Fibroblast of pulmonary artery (primary cell): ENCODE measurements around the gene SLC22A14.

ENCODE experiments used
- DNase-seq: peaks from one replicate; pipeline ENCODE4 v3.0.0-alpha.2; 2010; ENCODE audit warnings: low read depth
- H3K4me3 ChIP-seq: replicated peaks from 2 replicates; pipeline ENCODE4 v1.5.1; 2011; ENCODE audit warnings: low read depth, mild to moderate bottlenecking, control low read depth, low read length, moderate library complexity
- TF ChIP-seq, protein P1 (sequence below): IDR thresholded peaks from 2 replicates; pipeline ENCODE4 v1.5.1; 2011; ENCODE audit warnings: mild to moderate bottlenecking, control low read depth, low read length, inconsistent platforms; ENCODE audit errors: missing control alignments

SLC22A14 gene

DNA sequence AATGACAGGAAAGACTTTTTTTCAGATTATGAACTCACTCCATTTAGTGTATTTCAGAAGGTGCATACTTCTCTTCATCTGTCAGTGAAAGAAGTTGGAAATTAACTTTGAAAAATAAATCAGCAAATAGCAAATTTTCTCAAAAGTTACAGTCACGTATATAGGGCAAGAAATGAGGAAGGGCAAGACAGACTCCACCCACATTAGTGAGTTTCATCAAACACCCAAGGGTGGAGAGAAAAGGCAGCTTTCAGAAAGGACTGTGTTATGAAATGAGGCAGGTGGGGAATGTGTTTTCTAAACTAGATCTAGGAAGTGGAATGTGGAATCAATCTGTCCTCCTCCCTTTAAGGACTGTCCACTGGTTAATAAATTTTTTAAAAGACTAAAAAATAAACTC is 13.6 kb upstream of the SLC22A14 start:
- DNase-seq = no peak
- TF ChIP-seq, protein P1, sequence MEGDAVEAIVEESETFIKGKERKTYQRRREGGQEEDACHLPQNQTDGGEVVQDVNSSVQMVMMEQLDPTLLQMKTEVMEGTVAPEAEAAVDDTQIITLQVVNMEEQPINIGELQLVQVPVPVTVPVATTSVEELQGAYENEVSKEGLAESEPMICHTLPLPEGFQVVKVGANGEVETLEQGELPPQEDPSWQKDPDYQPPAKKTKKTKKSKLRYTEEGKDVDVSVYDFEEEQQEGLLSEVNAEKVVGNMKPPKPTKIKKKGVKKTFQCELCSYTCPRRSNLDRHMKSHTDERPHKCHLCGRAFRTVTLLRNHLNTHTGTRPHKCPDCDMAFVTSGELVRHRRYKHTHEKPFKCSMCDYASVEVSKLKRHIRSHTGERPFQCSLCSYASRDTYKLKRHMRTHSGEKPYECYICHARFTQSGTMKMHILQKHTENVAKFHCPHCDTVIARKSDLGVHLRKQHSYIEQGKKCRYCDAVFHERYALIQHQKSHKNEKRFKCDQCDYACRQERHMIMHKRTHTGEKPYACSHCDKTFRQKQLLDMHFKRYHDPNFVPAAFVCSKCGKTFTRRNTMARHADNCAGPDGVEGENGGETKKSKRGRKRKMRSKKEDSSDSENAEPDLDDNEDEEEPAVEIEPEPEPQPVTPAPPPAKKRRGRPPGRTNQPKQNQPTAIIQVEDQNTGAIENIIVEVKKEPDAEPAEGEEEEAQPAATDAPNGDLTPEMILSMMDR = no peak
- H3K4me3 ChIP-seq = no peak overlapping the region

DNA sequence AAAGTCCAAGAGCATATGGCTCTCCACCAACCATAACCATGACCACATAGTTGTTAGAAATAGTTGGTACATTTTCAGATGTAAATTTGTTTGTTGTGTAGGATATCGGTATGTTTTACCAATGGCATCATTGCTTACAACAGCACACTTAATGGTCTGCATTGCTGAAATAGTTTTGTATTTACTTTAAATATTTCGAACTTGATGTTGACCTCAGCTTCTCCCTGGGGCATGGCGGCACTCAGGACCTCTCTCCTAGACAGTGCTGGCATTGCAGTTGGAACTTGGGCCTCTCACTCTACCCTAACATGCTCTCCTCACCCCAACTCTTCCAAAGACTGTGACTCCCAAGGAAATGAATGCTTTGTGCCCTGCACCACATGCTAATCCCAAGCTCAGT is 11.5 kb upstream of the SLC22A14 start:
- no peak overlapping the region for H3K4me3 ChIP-seq
- no peak for DNase-seq
- TF ChIP-seq, protein P1 = no peak

DNA sequence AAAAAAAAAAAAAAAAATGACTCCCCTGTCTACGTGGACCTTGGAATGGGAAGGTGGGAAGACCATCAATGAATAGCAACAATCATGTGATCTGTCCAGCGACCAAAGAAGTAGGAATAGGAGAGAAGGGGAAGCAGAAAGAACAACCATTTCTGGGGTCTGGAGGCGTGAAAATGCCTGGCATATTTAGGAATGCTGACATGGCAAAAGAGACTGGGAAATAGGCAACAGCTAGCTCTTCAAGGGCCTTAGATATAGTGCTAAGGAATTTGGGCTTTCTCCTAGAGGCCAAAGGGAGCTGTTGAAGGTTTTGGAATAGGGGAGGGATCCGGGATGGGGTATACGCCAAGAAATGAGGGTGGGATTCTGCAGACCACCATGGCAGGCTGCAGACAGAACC is 10.5 kb upstream of the SLC22A14 start:
- no peak for DNase-seq
- no peak overlapping the region for H3K4me3 ChIP-seq
- TF ChIP-seq, protein P1 = no peak

DNA sequence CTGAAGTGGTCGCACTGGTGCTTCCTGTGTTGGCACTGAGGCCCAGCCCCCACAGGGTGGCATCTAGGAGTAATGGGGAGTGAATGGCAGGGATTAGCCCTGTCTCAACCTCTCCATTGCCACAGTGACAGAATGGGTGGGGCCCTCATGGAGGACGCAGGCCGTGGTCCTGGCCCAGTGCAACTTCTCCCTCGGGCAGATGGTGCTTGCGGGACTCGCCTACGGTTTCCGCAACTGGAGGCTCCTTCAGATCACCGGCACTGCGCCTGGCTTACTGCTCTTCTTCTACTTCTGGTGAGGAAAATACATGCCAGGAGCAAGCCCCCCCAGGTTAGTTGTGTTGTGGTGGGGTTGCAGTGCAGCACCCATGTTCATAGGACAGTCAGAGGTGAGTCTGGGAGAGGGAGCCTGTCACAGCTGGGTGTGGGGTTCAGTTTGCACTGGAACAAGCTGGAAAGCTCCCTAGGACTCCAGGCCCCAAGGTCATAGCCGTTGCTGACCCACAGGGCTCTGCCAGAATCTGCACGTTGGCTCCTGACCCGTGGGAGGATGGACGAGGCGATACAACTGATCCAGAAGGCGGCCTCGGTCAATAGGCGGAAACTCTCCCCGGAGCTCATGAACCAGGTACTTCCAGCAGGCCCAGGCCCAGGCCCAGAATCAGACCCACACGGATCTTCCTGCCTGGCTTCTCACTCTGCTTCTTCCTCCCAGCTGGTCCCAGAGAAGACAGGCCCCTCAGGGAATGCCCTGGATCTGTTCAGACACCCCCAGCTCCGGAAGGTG is 7.0 kb upstream of the SLC22A14 start:
- H3K4me3 ChIP-seq = no peak overlapping the region
- TF ChIP-seq, protein P1 = no peak
- no peak for DNase-seq

DNA sequence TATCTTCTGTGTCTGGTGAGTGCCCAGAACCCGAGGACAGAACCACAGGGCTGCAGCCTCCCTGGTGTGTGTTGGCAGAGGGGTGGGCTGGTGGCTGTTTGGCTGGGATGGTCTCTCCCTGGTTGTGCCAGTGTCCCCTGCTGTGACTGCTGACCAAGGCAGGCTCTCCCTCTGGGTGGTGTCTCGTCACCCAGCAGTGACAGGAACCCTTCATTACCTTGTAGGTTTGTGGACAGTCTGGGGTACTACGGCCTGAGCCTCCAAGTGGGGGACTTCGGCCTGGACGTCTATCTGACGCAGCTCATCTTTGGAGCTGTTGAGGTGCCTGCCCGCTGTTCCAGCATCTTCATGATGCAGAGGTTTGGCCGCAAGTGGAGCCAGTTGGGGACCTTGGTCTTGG is 6.4 kb upstream of the SLC22A14 start:
- TF ChIP-seq, protein P1 = no peak
- H3K4me3 ChIP-seq = no peak overlapping the region
- DNase-seq = no peak

DNA sequence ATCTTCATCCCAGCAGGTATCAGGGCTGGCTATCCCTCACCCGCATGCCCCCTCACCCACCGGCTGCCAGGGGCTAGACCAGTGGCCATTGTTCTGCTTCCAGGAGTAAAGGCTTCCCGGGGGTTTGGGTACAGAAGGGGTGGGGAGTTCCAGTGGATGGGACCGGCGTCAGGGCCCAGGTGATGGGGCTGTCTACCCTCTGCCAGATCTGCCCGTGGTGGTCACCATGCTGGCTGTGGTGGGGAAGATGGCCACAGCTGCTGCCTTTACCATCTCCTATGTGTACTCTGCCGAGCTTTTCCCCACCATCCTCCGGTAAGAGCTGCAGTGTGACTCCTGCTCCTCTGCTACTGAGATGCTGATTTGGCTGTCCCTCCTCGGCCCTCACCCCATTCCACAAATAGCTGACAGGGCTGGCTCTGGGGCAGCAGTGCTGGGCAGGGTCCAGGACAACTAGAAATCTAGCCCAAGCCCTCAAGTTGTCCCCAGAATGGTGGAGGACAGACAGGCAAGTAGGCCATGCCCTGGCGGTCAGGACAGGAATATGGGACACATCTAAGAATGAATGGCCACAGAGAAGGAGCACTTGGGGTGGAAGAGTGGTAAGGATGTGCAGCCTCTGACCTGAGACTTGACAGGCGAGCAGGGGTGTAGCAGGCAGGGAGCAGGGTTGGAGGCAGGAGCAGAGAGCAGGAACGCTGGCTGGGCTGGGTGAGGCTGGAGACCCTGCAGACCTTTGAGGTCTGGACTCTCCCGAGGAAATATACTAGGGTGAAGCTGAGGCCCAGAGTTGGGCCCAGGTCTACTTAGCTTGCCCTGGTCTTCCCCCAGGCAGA is 5.8 kb upstream of the SLC22A14 start:
- TF ChIP-seq, protein P1 = no peak
- H3K4me3 ChIP-seq = no peak overlapping the region
- no peak for DNase-seq
